ENCODE measurements around the gene ACER3.

- no peak for TF ChIP-seq CTCF (IDR thresholded peaks at IDR 0.05)
- no peak for TF ChIP-seq POLR2A (IDR thresholded peaks at IDR 0.05)
These were observed 14.3 kb upstream of the ACER3 start for GRCh38 chr11:76846441-76846840.

Data from thyroid gland (tissue), 4 donors.